ENCODE data around the gene AHCYL2. TPM values are rescaled to one million over a fixed set of nuclear protein-coding genes. Genes with fewer than 3 reads are reported as not detected.
A peak's percentile ranks its signal among the peaks of the same experiment; 100 is the strongest.
"Not testable (repeated sequence)": the region's sequence is repeated elsewhere in the genome, so short reads cannot be mapped to it uniquely, and the experiment has no call there.

Gene AHCYL2
- total RNA-seq, 4 donors from 2014 or later = 22.7 to 41.0 (median 35.7) TPM

- H3K9me3 ChIP-seq = no peaks in the 10 kb centered on the region
- peak; percentile 59 to 88 for ATAC-seq
- H3K4me1 ChIP-seq = peaks cover 15 to 38% of the 10 kb centered on the region in 2 donors
- no peaks in the 10 kb centered on the region for H3K27me3 ChIP-seq
- H3K36me3 ChIP-seq = peaks cover 0 to 15% of the 10 kb centered on the region in 2 donors
- H3K4me3 ChIP-seq = no peak overlapping the region
- H3K27ac ChIP-seq = peak overlapping the region; percentile 50 to 76 (median 71)
- in situ Hi-C loops (cut with MboI; ENCODE audit: low sequenced_read_pairs in 4 of 4) = no loop called here
- intact Hi-C loops (cut with DNase I; ENCODE audit: low total_unique reads) = loop anchor here (5.0 kb wide), 1 partner anchor 34 kb away; no protein-coding TSS in a partner anchor
- no peak for TF ChIP-seq POLR2A (IDR thresholded peaks at IDR 0.05)
- TF ChIP-seq CTCF (IDR thresholded peaks at IDR 0.05 in 4 of 5, conservative IDR thresholded peaks at IDR 0.05 in 1 of 5) = no peak
- DNase-seq = no peak
These were observed 176.6 kb downstream of the AHCYL2 start for GRCh38 chr7:129401228-129401966.

GRCh38 chr7:129401967-129402860 is 177.4 kb downstream of the AHCYL2 start:
- DNase-seq = no peak
- Histone ChIP-seq H3K27ac (peak overlapping the region; percentile 50 to 76 (median 71)), H3K4me1 (peaks cover 15 to 38% of the 10 kb centered on the region in 2 donors), H3K36me3 (peaks cover 0 to 20% of the 10 kb centered on the region in 2 donors), H3K4me3 (no peak overlapping the region), H3K27me3 (no peaks in the 10 kb centered on the region), H3K9me3 (no peaks in the 10 kb centered on the region)
- in situ Hi-C loops (cut with MboI; ENCODE audit: low sequenced_read_pairs in 4 of 4) (no loop called here), intact Hi-C loops (cut with DNase I; ENCODE audit: low total_unique reads) (loop anchor here (1.0 to 5.0 kb wide), 2 partner anchors 35 to 70 kb away; no protein-coding TSS in a partner anchor)
- ATAC-seq = peak; percentile 65 to 82
- TF ChIP-seq POLR2A (IDR thresholded peaks at IDR 0.05) (no peak), CTCF (IDR thresholded peaks at IDR 0.05 in 4 of 5, conservative IDR thresholded peaks at IDR 0.05 in 1 of 5) (peak in 4 of 5 experiments; percentile 6 to 41 (median 25))

- H3K36me3 ChIP-seq = peaks cover 0 to 15% of the 10 kb centered on the region in 2 donors
These were observed 180.7 kb downstream of the AHCYL2 start for GRCh38 chr7:129405527-129405926.

GRCh38 chr7:129410238-129410637 is 185.4 kb downstream of the AHCYL2 start:
- in situ Hi-C loops (cut with MboI; ENCODE audit: low sequenced_read_pairs in 4 of 4); H3K9me3 ChIP-seq; H3K27me3 ChIP-seq; H3K27ac ChIP-seq; intact Hi-C loops (cut with DNase I; ENCODE audit: low total_unique reads); H3K4me1 ChIP-seq; ATAC-seq; DNase-seq; H3K4me3 ChIP-seq: not testable (repeated sequence)
- H3K36me3 ChIP-seq = peaks cover 0 to 19% of the 10 kb centered on the region in 2 donors

More at GRCh38 chr7:129405527-129405926, 180.7 kb downstream of the AHCYL2 start:
- Histone ChIP-seq H3K9me3 (no peaks in the 10 kb centered on the region), H3K4me1 (peaks cover 15 to 38% of the 10 kb centered on the region in 2 donors), H3K4me3 (no peak overlapping the region), H3K27me3 (no peaks in the 10 kb centered on the region), H3K27ac (no peak overlapping the region)
- ATAC-seq (no peak), DNase-seq (no peak)
- in situ Hi-C loops (cut with MboI; ENCODE audit: low sequenced_read_pairs in 4 of 4) = no loop called here
- intact Hi-C loops (cut with DNase I; ENCODE audit: low total_unique reads) = no loop called here
- TF ChIP-seq CTCF (IDR thresholded peaks at IDR 0.05 in 4 of 5, conservative IDR thresholded peaks at IDR 0.05 in 1 of 5) = no peak
- no peak for TF ChIP-seq POLR2A (IDR thresholded peaks at IDR 0.05)

GRCh38 chr7:129412501-129412900 is 187.7 kb downstream of the AHCYL2 start:
- Histone ChIP-seq H3K27ac (no peak overlapping the region), H3K36me3 (peaks cover 0 to 4% of the 10 kb centered on the region in 2 donors), H3K27me3 (no peaks in the 10 kb centered on the region), H3K4me3 (no peak overlapping the region), H3K9me3 (no peaks in the 10 kb centered on the region), H3K4me1 (peaks cover 0 to 5% of the 10 kb centered on the region in 2 donors)
- intact Hi-C loops (cut with DNase I; ENCODE audit: low total_unique reads) = no loop called here
- in situ Hi-C loops (cut with MboI; ENCODE audit: low sequenced_read_pairs in 4 of 4) = no loop called here
- no peak for ATAC-seq
- DNase-seq = no peak
- TF ChIP-seq CTCF (IDR thresholded peaks at IDR 0.05 in 4 of 5, conservative IDR thresholded peaks at IDR 0.05 in 1 of 5) (no peak), POLR2A (IDR thresholded peaks at IDR 0.05) (no peak)

Measured in gastrocnemius medialis (tissue), 4 donors.